LHCN-M2 (cell line): ENCODE data around the gene PSMD5. TPM values are rescaled to one million over a fixed set of nuclear protein-coding genes. Genes with fewer than 3 reads are reported as not detected.

ENCODE experiments used
- DNase-seq: peaks from one replicate; pipeline ENCODE4 v3.0.0-alpha.2; 2012; ENCODE audit warnings: low read depth
- polyA plus RNA-seq: library from polyadenylated mRNA; unstranded; fragments of >200 nt; gene quantifications from one replicate; pipeline ENCODE4 v1.2.1, GENCODE V29; 2012; ENCODE audit warnings: missing spikeins
- total RNA-seq: library from RNA; depleted of rRNA; stranded (reverse); fragments of >200 nt; gene quantifications from 2 replicates; pipeline ENCODE4 v1.2.3, GENCODE V29; 2014; rRNA removed

Gene PSMD5
- total RNA-seq, result 26.9 and 29.0 TPM in 2 replicates
- polyA plus RNA-seq, result 16.0 TPM

DNA sequence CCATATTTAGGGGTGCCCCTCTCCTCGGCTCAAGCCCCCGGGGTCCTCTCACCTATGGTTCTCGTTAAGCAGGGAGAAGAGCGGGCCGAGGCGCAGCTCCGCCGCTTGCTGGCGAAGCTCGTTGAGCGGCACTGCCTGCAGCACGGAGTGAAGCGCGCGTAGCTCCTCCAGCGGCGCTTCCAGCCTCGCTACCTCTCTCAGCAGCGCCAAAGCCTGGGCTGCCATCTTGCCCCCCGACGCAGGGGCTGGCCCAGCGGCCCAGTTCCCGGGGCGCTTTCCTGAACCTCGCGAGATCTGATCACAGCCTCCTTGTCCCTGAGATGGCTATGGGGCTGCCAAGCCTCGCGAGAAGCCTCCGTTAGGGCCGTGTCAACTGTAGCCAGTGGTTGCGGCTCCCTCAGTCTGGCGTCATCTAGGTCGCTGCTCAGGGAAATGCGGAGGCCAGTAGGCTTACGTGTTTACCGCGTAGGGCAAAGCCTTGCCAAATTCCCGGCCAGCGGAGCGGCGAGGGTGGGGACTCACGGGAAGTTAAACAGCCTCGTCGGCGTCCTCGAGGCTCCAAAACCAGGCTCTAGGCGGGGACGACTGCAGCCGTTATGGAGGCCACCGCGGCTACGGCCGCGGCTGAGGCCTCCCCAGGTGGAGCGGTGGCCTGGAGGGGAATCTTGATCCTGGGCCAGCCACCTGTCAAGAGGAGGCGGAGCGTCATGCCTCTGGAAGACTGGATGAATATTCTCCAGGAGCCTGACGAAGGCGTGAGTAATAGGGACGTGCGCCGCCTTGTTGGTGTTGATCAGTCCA is at the start of gene PSMD5:
PSMD5 (minus strand) TSS at position 238 of the 801 bp plus-strand sequence; CDS start at position 225, 13 bp downstream.
- peak; percentile 98 for DNase-seq

- no peak for DNase-seq
Observed at GRCh38 chr9:120891884-120892747, 49.4 kb upstream of the PSMD5 start.

DNA sequence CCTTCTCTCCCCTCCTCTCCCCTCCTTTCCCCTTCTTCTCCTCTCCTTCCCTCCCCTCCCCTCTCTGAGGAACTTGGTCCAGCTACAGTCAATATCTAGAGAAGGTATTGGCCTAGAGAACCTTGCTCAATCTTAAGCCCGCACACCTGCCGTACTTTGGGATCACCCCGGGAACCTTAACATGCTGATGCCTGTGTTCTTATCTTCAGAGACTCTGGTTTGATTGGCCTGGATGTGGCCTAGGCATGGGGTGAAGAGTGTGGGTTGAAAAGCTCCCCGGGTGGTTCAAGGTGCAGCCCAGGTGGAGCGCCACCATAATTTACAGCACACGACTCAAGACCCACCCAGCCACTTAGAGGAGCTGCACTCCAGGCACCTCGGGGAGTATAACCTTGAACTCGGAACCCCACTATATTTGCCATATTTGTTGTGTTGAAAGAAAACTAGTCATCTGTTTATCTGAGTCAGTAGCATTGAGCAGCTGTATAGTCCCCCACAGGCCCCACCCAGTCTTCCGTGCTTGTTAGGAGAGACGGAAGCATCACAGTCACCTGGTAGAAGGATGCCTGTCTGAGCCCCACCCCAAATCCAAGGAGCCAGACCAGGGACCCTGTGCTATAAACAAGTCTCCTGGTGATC is 48.6 kb upstream of the PSMD5 start:
- DNase-seq, result peak; percentile 64

GRCh38 chr9:120890320-120891244 is 47.9 kb upstream of the PSMD5 start:
- no peak for DNase-seq

DNA sequence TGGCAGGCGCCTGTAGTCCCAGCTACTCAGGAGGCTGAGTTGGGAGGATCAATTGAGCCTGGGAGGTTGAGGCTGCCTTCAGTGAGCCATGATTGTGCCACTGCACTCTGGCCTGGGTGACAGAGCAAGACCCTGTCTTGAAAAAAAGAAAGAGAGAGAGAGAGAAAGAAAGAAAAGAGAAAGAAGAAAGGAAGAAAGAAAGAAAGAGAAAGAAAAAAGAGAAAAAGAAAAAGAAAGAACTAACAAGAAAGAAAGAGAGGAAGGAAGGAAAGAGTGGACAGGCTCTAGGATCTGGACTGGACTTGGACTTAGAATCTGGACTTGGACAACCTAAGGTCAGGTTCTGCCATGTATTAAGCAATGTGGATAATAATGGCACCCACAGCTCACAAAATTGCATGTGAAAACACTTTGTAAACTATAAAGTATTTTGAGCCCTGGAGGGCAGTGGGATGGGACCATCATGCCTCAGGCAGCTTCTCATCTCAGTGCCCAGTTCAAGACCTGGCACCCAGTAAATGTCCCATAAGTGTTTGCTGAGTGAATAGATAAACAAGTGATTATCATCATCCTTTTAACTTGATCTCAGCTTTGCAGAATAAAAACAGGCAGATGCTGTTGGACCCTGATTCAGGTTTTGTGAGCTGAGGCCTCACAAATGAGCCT is 47.0 kb upstream of the PSMD5 start:
- DNase-seq, result no peak

GRCh38 chr9:120888626-120889025 is 45.9 kb upstream of the PSMD5 start:
- DNase-seq, result no peak

DNA sequence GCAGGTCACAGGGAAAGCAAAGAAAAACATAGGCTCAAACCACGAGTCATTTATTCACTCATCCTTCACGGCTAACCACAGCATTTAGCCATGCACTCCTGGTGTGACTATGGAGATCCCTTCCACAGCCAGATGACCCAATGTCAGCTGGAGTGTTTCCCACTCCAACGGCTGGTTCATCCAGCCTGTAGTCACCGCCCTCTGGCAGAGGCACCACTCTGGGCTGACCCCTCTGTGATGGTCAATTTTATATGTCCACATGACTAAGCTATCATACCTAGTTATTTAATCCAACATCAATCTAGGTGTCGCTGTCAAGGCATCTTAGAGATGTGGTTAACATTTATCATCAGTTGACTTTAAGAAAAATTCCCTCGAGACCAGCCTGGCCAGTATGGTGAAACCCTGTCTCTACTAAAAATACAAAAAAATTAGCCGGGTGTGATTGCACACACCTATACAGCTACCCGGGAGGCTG is 43.8 kb upstream of the PSMD5 start:
- peak; percentile 85 for DNase-seq

- DNase-seq, result no peak
Observed at GRCh38 chr9:120885958-120886357, 43.2 kb upstream of the PSMD5 start.

- no peak for DNase-seq
Observed at GRCh38 chr9:120885457-120885856, 42.7 kb upstream of the PSMD5 start.

DNA sequence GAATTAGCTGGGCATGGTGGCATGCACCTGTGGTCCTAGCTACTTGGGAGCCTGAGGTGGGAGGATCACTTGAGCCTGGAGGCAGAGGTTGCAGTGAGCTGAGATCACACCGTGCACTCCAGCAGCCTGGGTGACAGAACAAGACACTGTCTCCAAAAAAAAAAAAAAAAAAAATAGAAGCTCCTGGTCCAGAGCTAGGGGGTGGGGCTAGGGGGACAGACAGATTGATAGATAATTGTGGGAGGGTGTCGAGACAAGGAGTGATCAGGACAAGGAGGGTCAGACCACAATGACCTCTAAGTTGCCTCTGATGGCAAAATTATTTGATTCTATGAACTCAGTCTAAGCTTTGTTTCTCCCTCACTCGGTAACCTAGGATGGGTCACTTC is 40.9 kb upstream of the PSMD5 start:
- no peak for DNase-seq

GRCh38 chr9:120882935-120883607 is 40.3 kb upstream of the PSMD5 start:
- no peak for DNase-seq

GRCh38 chr9:120879446-120879845 is 36.7 kb upstream of the PSMD5 start:
- no peak for DNase-seq

DNA sequence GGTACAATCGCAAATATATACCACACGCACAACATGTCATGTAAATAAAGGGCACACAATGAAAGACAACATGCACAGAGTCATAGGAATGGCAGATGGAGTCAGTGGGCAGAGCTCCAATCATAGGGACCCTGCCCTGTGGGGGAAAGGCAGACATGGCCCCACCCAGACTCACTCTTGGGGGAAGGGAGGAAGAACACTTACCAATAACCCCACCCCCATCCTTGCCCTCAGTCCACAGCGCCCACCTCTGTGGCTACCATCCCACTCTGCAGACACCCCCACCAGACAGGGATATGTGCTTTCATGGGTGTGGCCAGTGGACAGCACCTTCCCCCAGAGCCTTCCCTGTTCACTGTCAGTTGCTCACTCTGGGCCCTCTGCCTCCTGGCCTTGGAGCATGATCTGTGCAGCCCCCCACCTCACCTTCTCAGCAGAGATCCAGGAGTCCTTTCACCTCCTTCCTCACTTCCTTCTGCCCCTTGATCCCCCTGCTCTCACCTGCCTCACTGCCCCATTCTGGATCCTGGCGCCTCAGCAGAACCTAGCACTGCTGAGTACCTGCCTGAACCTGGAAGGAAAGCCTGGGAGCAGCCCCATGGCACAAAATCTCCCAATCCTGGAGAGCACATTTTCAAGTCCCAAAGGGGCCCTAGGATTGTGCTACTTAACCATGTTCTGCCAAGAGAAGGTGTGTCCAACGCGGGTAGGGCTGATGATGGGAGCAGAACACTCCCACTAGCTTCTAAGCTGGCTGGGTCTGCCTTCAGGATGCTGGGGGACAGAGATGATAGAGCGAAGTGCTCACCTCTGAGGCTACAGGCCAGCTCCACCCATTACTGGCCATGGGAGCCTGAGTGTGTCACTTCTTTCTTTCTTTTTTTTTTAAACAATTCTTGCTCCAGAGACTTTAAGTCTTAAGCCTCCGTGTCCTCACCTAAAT is 35.7 kb upstream of the PSMD5 start:
- DNase-seq, result no peak

- peak; percentile 64 for DNase-seq
Observed at GRCh38 chr9:120877276-120878034, 34.7 kb upstream of the PSMD5 start.

- DNase-seq, result peak; percentile 49
Observed at GRCh38 chr9:120876842-120877240, 34.1 kb upstream of the PSMD5 start, which contains the start of gene PHF19. TSS of gene PHF19 (minus strand) at chr9:120877188. CDS start at chr9:120874741, 2,447 bp downstream.

GRCh38 chr9:120875954-120876841 is 33.5 kb upstream of the PSMD5 start:
- DNase-seq, result peak; percentile 94

DNA sequence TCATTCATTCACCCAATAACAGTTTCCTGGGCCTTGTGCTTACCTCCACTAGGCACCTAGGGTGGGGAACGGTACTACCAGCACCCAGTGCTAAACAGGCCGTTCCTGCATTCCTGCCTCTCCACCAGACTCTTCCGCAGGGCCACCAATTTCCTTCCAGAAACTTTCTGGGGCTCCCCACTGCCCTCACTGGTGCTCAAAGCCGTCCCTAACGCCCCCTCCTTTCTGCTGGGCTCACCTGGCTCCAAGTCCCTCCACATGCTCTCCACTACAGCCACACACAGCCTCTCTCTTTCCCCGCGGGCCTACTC is 32.9 kb upstream of the PSMD5 start:
- no peak for DNase-seq
